Cerebellar nuclear complex (tissue), 1 donor: ENCODE measurements around the gene ITIH5.

Source experiments
- DNase-seq, 2 experiments: peaks; one replicate each; lab custom pipeline; 2025; lab: John Stamatoyannopoulos, UW

The ITIH5 gene

GRCh38 chr10:7518693-7519092, 148.1 kb downstream of the ITIH5 start:
- no peak for DNase-seq

- DNase-seq: no peak
Measured at GRCh38 chr10:7515439-7515838, 151.3 kb downstream of the ITIH5 start.

- DNase-seq: no peak
Measured at GRCh38 chr10:7513936-7514335, 152.8 kb downstream of the ITIH5 start.

- DNase-seq: no peak
Measured at GRCh38 chr10:7513455-7513854, 153.3 kb downstream of the ITIH5 start.

- DNase-seq: no peak
Measured at GRCh38 chr10:7512487-7512886, 154.3 kb downstream of the ITIH5 start.

- DNase-seq: no peak
Measured at GRCh38 chr10:7511612-7512011, 155.2 kb downstream of the ITIH5 start.
